ENCODE results near the gene PDK2.

PDK2 gene

DNA sequence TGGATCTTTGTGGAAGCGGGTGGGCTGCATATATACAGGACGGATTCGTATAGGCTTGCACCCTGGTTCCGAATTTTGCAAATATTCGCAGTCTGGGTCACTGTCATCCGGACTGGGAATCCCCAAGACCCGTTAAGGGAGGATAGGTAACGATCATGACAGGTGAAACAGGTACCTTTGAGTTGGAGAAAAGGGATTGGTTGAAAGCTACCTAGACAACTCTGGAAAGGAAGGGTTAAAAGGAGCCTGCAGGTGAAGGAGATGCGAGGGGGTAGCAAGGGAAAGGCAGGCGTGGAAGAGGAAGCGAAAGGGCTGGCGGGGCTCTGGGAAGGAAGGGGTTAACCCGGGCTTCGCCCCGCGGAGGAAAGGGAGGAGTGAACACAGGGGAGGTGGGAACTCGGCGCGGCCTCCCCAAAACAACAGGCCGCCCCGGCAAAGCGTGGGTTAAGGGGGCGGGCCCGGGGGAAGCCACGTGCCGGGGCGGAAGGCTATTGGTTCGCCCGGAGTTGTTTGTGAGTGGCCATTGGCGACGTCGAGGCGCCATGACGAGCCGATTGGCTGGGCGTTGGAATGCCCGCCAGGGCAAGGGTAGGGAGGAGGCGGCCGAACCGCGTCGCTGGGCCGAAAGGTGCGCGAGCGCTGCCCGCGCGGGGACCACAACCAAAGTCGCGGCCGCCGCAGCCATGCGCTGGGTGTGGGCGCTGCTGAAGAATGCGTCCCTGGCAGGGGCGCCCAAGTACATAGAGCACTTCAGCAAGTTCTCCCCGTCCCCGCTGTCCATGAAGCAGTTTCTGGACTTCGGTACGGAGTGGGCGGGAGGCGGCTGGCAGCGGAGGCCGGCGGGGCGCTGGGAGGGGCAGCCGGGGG, at the start of gene PDK2:
Gene PDK2, plus strand, starts transcription at position 599 of the 867 bp plus-strand sequence. Its CDS starts 85 bp downstream, at position 684.
- DNase-seq: peak; percentile 95

DNA sequence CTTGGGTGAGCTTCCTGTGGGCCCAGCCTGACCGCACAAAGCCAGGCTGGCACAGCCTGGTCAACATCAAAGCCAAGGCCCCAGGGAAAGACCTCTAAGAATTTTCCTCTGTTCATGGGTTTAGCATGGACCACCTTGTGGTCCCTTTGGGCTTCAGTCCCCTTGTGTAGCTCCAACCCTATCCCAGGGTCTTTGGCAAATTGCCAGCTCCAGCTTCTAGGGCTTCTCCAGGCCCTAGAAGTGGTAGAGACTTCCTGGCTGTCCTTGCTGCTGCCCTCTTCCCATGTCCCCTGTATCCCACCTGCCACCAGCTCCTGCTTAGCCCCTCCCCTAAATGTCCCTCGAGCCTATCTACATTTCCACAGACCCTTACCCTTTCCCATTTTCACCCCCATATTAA, 49.0 kb upstream of the PDK2 start:
- no peak for DNase-seq

DNA sequence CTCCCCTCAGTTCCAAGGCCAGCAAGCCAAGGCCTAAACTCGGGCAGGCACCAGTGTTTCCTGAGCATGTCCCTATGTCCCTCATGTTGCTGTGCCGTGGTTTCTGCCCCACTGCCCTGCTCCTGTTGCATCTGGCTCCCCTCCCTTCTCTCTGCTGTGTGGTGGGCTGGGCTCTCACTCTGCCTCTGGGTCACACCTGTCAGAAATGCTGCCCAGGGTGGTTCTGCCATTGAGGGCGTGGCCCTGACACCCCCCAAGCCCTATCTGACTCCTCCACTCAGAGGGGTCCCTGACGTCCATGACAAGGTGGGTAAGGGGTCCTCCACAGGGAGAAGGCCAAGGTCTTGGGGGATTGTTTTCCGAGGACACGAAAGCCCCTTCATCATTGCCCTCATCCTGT, 48.5 kb upstream of the PDK2 start:
- no peak for DNase-seq

DNA sequence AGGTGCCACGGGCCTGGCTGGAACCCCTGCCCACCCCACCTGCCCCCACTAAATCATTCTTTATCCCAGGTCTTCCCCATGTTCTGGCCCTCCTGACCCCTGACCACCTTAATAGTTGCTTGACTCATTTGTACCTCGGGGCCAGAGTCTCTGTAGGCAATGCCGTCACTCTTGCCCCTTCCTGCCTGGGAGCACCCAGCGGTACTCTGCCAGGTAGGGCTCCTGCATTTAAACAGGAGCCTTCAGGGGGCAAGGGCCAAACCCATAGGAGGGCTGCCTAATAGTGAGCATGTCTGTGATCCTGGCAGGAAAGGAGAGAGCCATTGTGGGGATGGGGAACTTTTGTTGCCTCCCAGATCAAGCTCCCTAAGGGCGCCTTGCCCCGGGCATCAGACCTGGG, 48.1 kb upstream of the PDK2 start:
- no peak for DNase-seq

DNA sequence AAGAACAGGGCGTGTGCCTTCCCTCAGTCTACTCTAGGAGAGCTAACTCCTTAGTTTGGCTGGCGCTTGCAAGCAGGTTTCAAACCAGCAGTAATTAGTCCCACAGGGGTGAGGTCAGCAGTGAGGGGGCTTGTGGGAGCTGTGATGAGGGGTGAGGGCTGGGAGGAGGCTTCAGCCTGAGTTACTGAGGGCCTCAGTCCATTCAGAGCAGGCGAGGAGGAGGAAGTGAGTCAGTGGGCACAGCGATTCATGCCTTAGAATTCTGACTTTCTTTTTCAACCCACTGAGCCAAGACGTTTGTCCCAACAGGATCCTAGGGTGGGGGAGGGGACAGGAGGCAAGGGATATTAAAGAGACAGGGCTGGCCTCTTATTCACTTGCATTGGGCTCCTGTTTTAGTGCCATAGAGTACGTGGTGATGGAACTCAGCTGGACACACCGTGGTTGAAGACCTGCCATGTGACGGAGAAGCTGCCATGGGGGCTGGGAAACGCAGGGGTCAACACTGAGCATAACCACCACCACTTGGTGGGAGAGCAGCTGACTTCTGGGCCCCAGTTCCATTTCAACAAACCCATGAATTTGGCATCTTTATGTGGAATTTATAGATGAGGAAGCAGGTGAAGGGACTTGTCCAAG, 47.5 kb upstream of the PDK2 start:
- no peak for DNase-seq

DNA sequence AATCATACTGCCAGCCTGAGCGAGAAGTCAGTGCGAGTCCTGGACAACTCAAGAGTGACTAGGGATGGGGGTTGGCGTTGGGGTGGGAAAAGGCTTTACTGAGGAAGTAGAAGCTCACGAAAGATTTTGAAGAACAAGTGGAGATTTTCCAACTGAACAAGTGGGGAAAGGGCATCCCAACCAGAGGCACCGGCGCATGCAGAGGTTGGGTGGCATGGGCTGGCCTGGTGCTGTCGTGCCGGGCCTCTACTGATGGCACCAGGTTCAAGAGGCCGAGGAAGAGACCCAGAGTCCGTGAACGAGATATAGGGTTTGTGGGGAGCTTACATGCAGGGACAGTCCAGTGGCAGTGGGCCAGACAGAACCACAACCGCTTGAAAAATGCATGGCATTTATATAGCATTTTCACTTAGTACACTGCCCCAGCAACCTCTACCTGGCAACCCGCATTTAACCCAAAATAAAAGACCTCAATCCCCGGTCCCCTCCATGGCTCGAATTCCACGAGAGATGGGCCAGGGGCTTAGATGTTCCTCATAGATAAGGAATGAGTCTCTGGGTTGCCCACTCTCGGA, 46.9 kb upstream of the PDK2 start:
- no peak for DNase-seq

DNA sequence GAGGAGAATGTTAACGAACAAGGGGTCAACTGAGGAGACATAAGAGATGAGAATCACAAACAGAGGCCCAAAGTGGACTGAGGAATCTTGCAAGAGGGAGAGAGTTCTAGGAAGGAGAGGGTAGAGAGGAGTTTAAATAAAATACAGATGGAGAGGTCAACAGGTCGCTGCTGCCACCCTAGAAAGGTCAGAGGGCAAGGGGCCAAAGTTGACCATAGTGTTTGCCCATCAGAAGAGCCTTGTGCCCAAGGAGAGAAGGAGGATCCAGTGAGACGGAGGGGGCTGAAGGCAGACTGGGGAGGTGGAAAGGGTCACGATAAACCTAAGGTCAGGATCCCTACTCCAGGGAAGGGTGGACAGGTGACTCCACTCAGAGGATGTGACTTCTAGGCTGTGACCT, 46.2 kb upstream of the PDK2 start:
- DNase-seq: no peak

DNA sequence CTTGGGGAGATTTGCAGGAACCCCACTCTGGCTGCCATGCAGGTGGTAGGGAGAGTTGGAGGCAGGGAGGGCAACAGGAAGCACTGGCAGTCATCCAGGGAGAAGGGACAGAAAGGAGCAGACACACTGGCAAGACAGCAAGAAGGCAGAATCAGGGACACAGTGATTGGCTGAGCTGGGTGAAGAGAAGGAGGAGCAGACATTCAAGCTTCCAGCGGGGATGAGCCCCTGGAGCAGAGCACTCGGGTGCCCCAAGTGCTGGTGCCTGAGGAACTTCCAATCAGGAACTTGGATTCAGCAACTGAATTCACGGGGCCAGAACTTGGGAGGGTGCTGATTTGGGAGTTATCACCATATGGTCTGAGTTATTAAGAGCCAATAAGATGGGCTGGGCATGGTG, 45.5 kb upstream of the PDK2 start:
- DNase-seq: no peak

DNA sequence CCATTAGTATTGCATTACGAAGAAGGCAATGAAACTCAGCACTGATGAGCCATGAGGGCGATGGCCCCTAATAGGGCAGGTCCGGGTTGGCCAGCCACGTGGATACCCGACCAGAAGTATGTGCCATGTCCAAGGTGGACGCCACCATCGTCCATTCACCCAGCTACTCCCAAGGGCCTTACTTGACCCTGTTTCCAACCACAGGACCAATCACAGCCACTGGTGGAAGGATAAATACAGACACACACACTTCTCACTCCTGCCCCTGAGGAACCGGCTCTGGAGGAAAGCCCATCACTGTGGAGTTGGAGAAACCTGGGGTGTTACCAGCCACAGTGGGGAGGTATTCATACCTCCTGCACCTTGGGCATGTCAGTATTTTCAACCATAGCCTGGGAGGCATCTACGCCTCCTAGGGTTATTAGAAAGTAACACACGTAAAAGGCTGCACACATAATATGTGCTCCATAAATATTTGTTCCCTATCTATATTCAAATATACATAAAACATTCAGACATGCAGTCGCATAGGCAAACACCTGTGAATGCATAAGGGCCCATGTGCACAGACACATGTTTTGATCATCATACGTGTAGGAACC, 44.6 kb upstream of the PDK2 start:
- no peak for DNase-seq

DNA sequence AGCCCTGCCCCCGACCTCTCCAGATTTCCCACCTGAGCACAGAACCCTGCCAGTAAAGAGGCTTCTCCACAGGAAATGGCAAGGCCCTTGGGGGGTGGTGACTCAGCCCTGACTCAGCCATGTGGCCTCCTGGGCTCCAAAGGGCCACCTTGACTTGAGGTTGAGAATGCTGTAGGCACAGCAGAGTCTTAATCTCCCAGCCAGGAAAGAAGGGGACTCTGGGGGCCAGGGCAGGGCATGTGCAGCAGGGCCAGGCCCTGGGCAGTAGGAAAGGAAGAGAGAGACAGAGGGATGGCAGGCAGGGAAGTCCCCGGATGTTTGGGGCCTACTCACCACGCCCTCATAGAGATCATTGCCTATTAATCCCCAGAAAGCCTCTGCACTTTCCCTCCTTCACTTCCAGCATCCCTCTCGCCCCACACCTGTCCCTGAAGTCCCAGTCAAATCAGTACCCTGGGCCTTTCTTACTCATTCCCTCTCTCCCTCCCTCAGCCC, 44.0 kb upstream of the PDK2 start:
- DNase-seq: no peak

DNA sequence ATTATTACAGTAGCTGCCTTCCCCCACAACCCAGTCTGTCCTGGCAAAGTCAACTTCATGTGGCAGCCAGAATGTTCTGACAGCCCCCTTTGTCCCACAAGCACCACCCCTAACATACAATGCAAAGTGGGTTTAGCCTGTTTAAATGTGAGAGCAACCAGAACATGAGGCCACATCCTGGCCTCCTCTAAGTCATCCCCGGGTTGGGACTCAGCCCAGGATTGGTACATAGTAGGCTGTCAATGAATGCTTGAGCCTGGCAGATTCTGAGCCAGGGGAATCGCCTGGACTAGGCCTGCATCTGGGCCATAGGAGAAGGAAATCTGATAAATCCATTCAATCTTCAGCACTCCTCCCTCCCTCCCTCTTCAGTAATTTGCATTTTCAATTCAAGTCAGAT, 43.5 kb upstream of the PDK2 start:
- no peak for DNase-seq

DNA sequence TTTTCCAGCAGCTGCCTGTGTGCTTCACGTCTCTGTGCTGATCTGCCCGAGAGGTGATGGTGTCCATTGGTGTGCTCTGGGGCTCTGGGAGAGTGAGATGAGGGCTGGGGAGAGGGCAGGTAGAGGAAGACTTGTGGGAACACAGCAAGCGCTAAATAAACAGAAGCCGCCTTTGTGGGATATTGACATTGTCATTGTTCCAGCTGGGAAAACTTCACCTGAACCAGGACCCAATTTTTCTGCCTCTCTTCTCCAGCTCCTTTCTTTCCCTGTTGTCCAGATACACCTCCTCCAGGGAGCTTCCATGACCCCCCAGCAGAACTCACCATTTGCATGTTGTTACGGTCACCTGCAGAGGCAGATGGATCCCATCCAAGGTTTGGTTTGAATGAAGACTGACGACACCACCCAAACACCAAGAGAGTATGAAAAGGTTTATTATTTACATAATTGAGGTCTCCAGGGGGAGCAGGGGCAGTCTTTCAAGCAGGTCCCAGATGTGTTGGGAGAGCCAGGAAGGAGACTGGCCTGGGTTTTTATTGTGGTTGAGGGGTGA, 42.8 kb upstream of the PDK2 start:
- DNase-seq: no peak

DNA sequence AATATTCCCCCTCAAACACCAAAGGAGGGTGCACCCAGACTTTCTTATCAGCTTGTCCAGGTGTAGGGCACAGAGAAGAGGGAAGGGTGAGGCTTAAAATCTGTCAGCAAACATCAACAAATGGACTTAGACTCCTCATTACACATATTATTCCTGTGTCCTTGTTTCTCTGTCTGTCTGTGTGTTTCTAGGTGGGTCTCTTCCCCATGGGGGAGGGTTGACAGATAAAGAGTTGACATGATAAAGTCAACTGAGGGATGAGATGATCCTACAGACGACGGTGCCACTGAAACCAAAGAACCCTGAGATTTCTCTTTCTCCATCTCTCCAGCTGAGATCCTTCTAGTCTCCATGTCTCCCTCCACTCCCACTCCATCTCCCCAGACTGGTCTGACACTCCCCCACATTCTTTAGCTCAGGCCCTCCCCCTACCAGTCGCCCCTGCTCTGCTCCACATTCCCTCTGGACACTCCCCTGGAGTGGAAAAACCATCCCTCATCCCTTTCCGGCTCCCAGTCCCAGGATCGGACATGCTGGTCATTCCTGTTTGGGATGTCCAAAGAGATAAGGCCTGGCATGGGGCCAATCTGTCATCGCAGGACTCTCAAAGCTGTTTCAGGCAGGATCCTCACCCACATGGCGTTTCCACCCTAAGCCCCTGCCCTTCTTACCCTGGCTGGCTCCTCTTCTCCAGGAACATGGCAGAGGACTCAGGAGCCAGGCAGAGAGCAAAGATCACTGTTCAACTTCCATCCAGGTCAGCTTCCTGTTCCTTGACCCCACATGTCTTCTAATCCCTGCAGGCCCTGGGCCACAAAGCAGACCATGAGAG, 42.1 kb upstream of the PDK2 start:
- DNase-seq: no peak

DNA sequence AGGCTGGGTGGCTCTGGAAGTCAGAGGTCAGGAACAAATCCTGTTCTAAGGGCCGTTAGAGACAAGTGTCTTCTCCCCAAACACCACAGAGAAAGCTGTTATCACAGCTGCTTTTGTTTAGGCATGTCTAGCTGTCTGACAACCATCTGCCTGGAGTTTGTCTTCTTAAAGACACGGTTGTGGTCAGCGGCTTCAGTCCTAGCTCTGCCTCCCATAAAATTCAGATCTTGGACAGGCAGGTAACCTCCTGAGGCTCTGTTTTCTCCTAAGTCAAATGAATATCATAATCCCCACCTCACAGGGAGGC, 41.5 kb upstream of the PDK2 start:
- DNase-seq: no peak

DNA sequence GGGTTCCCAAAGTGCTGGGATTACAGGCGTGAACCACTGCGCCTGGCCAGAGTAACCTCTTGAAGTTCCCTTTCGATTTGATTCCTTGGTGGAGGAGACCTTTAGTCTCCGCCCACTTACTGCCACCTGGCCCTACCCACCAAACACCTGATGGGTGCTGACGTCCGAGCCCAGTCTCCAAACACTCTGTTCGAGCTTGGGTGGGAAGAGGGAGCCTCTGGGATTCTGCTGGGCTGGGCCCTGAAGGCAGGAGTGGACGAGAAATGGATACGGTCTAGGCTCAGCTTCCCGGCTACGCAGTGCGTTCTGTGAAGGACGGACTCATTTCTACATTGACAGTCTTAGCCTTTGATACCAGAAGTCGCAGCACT, 40.1 kb upstream of the PDK2 start:
- DNase-seq: no peak

DNA sequence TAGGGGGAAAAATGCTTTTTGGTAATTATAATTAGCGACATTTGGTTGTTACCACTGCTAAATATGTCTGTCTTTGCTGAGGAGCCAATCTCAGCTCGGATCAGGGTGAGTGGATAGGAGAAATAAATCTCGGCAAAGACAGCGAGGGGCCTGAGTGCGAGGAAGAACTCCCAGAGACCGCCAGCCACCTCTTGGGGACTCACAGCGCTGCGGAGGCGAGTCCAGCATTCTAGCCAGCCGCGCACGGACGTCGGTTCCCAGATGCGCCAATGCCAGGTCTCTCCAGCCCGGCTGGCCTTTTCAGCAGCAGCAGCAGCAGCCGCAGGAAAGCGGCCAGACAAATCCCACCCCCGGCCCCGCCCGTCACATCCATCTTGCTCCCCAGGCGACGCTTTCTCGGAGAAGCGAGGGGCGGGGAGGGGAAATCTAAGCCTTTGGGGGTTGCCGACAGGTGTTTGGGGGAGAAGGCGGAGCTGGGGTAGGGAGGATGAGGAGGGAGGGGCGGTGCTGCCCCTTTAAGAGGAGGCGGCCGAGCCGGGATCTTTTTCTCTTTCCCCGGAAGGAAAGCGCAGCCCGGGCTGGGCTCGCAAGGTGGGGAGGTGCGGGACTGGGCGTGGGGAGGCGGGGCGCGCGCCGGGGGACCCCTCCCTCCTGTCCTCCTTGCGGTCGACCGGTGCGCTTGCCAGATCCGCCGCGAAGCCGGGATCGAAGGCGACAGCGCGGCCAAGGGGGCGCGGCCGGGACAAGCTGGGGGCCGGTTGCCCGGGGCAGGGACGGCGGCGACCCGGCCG, 39.5 kb upstream of the PDK2 start, which contains the start of gene ITGA3:
Gene ITGA3, plus strand, starts transcription at position 685 of the 791 bp plus-strand sequence. CDS start 330 bp downstream, outside the sequence.
- peak; percentile 85 for DNase-seq

DNA sequence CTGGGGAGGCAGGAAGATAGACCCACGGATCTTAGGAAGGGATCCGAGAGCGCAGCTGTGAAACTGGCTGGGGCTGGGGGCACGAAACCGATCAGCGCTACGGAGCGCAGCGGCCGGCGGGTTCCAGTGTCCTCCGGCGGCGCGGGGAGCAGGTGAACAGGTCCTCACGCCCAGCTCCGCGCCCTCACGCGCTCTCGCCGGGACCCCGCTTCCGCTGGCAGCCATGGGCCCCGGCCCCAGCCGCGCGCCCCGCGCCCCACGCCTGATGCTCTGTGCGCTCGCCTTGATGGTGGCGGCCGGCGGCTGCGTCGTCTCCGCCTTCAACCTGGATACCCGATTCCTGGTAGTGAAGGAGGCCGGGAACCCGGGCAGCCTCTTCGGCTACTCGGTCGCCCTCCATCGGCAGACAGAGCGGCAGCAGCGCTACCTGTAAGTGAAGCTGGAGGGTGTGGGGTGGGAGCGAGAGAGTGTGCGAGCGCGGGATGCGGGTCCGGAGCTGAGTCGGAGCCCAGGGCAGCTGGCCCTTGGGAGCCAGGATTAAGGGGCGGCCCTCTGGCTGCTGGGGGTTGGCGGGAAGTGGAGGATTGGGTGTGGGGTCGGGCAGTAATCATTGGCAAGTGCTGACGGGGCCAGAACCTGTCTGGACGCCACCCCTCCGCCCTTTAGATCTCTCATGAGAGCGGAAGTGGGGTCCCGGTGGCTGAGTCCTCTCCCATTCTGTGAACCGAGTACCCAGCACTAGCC, 38.8 kb upstream of the PDK2 start:
- DNase-seq: peak; percentile 85

DNA sequence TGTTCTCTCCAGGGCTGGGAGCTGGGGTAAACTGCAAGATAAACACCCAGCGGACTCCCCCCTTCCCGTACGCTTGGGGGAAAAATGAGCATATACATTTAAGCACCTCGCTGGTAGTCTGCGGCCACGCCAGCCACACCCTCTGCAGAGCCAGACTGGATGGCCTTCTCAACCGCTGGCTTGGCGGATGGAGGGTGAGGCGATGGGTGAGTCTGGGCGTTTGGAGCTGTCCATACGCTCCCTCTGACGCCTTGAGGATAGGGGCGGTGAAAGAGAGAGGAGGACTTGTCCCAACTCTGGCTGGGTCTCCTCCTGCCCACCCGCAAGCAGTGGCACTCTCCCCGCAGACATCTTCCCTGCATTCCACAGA, 38.2 kb upstream of the PDK2 start:
- no peak for DNase-seq

DNA sequence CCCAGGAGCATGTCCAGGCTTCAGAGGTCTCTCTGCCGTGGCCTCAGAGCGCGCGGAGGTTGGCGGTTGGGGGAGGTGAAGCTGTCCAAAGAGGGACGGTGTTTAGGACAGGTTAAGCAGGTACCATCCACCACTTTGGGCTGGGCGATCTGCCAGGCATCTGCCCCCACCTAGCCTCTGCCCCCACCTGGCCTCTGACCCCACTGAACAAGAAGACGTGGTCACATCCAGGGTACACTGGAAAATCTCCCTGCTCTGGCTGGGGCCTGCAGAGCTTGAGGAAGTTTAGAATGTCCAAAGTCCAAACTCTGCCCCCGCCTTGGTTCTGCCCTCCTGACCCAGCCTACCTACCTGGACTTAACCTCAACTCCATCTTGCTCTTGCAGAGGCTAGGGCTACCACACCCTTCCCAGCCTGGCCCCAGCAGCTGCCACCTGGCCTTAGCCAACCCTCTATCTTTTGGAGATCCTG, 37.6 kb upstream of the PDK2 start:
- no peak for DNase-seq

DNA sequence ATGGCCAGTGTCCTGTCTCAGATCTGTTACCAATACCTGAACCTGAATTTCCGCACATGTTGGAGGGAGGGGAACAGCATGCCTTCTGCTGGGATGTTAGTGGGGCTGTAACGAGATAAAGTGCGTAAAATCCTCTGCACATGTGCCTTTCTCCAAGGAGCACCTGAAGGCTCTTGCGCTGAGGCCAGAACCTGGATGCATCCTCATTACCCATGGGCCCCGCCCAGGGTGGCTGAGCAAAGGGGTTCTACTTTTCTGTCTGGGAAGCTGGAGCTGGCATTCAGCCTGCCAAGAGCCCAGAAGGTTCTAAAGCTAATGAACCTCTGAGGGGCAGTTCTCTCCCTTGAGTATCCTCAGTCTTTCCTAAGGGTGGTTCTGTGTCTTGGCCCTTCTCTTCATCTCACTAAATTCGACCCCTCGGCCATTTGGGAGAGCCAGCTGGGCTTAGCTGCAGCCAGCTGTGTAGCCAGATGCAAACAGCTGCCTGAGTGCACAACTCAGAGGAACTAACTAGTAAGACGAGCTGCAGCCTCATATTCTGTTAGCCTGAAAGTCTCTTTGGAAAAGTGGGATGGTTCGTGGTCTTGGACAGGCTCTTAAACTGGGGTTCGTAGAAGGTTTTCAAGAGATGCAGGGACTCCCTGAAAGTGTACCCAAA, 36.7 kb upstream of the PDK2 start:
- DNase-seq: no peak
